ENCODE results near the gene PSME2.

Gene PSME2

GRCh38 chr14:24132976-24133375, 13.4 kb downstream of the PSME2 start:
- no peak for DNase-seq

GRCh38 chr14:24132061-24132685, 14.2 kb downstream of the PSME2 start:
- DNase-seq, result peak; percentile 46

GRCh38 chr14:24131549-24131966, 14.9 kb downstream of the PSME2 start:
- DNase-seq, result no peak

GRCh38 chr14:24130717-24131548, 15.5 kb downstream of the PSME2 start:
- no peak for DNase-seq

GRCh38 chr14:24130380-24130716, 16.1 kb downstream of the PSME2 start, which contains the start of gene FITM1:
TSS of gene FITM1 (plus strand) at chr14:24130659. CDS start at chr14:24131564, 905 bp downstream.
- no peak for DNase-seq

GRCh38 chr14:24129410-24129998, 16.9 kb downstream of the PSME2 start:
- DNase-seq, result no peak

- DNase-seq, result no peak
These were observed 18.7 kb downstream of the PSME2 start for GRCh38 chr14:24127673-24128072.

- no peak for DNase-seq
These were observed 19.5 kb downstream of the PSME2 start for GRCh38 chr14:24126939-24127338.

- no peak for DNase-seq
These were observed 22.7 kb downstream of the PSME2 start for GRCh38 chr14:24123424-24124417.

GRCh38 chr14:24122898-24123297, 23.5 kb downstream of the PSME2 start:
- DNase-seq, result no peak

- no peak for DNase-seq
These were observed 24.0 kb downstream of the PSME2 start for GRCh38 chr14:24122416-24122815.

GRCh38 chr14:24121210-24121609, 25.2 kb downstream of the PSME2 start:
- no peak for DNase-seq

- DNase-seq, result no peak
These were observed 26.7 kb downstream of the PSME2 start for GRCh38 chr14:24119691-24120090.

GRCh38 chr14:24117179-24117578, 29.2 kb downstream of the PSME2 start:
- no peak for DNase-seq

GRCh38 chr14:24116128-24116814, 30.1 kb downstream of the PSME2 start:
- DNase-seq, result no peak

- no peak for DNase-seq
These were observed 30.8 kb downstream of the PSME2 start for GRCh38 chr14:24115422-24116127.

GRCh38 chr14:24114532-24115421, 31.6 kb downstream of the PSME2 start, which contains the start of the genes DCAF11 and NRL:
TSS of gene DCAF11 (plus strand) at chr14:24114777. CDS start at chr14:24115595, 818 bp downstream.
TSS of gene NRL (minus strand) at chr14:24114949. CDS start at chr14:24082848, 32,101 bp downstream.
- DNase-seq, result peak; percentile 99

GRCh38 chr14:24113801-24114531, 32.4 kb downstream of the PSME2 start:
- peak; percentile 84 for DNase-seq

- no peak for DNase-seq
These were observed 33.0 kb downstream of the PSME2 start for GRCh38 chr14:24113379-24113800.
